MG63 (cell line): ENCODE results near the gene PALMD. TPM values are rescaled to one million over a fixed set of nuclear protein-coding genes. Genes with fewer than 3 reads are reported as not detected.

Source experiments
- DNase-seq: peaks from one replicate; pipeline ENCODE4 v3.0.0-alpha.2; 2020
- H3K27me3 ChIP-seq: fragments of 250-450 bp; sonication (Bioruptor Pico); 2 replicates; pipeline ENCODE4 v1.5.1; 2020; ENCODE audit warnings: mild to moderate bottlenecking, moderate library complexity
- H3K36me3 ChIP-seq: fragments of 250-450 bp; sonication (Bioruptor Pico); 2 replicates; pipeline ENCODE4 v1.5.1; 2020; ENCODE audit warnings: mild to moderate bottlenecking, moderate library complexity
- H3K4me3 ChIP-seq: fragments of 250-450 bp; sonication (Bioruptor Pico); 2 replicates; pipeline ENCODE4 v1.5.1; 2020; ENCODE audit warnings: mild to moderate bottlenecking, moderate library complexity
- H3K9me3 ChIP-seq: fragments of 250-450 bp; sonication (Bioruptor Pico); 2 replicates; pipeline ENCODE4 v1.5.1; 2020; ENCODE audit warnings: mild to moderate bottlenecking, moderate library complexity
- total RNA-seq: library from RNA; depleted of rRNA; stranded (reverse); fragments of >200 nt; shearing (Covaris generic); gene quantifications from 2 replicates; pipeline ENCODE4 v1.2.3, GENCODE V29; 2014; ENCODE audit warnings: low replicate concordance; rRNA removed

PALMD gene, protein sequence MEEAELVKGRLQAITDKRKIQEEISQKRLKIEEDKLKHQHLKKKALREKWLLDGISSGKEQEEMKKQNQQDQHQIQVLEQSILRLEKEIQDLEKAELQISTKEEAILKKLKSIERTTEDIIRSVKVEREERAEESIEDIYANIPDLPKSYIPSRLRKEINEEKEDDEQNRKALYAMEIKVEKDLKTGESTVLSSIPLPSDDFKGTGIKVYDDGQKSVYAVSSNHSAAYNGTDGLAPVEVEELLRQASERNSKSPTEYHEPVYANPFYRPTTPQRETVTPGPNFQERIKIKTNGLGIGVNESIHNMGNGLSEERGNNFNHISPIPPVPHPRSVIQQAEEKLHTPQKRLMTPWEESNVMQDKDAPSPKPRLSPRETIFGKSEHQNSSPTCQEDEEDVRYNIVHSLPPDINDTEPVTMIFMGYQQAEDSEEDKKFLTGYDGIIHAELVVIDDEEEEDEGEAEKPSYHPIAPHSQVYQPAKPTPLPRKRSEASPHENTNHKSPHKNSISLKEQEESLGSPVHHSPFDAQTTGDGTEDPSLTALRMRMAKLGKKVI
- 2.5 and 4.3 TPM in 2 replicates for total RNA-seq

DNA sequence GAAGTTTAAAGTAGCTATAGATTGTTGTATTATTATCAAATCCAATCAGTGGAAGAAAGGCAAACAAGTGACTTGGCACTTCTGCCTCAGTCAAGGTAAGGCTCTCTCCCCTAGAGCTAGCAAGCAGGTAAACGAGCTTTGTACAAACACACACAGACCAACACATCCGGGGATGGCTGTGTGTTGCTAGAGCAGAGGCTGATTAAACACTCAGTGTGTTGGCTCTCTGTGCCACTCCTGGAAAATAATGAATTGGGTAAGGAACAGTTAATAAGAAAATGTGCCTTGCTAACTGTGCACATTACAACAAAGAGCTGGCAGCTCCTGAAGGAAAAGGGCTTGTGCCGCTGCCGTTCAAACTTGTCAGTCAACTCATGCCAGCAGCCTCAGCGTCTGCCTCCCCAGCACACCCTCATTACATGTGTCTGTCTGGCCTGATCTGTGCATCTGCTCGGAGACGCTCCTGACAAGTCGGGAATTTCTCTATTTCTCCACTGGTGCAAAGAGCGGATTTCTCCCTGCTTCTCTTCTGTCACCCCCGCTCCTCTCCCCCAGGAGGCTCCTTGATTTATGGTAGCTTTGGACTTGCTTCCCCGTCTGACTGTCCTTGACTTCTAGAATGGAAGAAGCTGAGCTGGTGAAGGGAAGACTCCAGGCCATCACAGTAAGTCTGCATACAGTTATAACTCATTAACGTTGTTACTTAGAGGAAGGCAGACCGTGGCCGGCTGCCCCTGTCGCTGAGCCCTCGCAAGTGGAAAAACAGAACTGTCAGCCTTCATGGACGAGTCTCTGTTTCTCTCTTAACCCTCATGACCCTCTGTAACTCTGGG is at the start of gene PALMD:
Gene PALMD, plus strand, starts transcription at position 415 of the 833 bp plus-strand sequence. Its CDS starts 205 bp downstream, at position 620.
- peak; percentile 73 for DNase-seq
- H3K4me3 ChIP-seq, result peak within 1 kb of the TSS; percentile 46

DNA sequence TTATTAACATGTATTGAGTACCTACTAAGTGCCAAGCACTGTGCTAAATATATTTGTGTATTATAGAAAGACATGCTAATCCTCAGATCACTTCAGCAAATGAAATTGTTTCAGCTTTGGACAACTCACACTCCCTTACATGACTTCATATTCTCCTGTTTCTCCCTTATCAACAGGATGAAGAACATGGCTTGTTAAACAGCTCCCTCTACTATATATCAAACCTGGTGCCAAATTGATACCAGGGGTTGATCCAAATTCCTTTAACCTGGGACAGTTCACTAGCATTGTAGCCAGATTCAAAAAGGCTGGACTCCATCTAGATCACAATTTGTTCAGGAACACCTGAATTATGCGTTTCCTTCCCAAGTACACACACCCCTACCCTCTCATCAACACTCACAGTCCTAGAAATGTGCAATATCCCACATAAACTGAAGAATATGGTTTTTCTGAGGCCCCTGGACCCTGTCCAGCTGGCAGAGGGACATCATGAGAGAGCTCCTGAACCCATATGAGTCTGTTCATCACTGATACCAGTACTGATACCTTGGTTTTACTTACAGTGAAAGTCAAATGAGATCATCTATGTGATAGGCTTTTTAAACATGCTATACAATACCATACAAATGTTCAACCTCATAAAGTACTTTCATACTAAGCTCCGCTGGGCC is 47.0 kb upstream of the PALMD start:
- H3K27me3 ChIP-seq, result no peaks in the 10 kb centered on the region
- H3K4me3 ChIP-seq, result no peak overlapping the region
- no peak for DNase-seq
- H3K36me3 ChIP-seq, result no peaks in the 10 kb centered on the region
- no peaks in the 10 kb centered on the region for H3K9me3 ChIP-seq

More for the DNA sequence above, at the start of gene PALMD:
- H3K36me3 ChIP-seq, result no peaks in the 10 kb centered on the region
- H3K9me3 ChIP-seq, result no peaks in the 10 kb centered on the region
- H3K27me3 ChIP-seq, result no peaks in the 10 kb centered on the region

DNA sequence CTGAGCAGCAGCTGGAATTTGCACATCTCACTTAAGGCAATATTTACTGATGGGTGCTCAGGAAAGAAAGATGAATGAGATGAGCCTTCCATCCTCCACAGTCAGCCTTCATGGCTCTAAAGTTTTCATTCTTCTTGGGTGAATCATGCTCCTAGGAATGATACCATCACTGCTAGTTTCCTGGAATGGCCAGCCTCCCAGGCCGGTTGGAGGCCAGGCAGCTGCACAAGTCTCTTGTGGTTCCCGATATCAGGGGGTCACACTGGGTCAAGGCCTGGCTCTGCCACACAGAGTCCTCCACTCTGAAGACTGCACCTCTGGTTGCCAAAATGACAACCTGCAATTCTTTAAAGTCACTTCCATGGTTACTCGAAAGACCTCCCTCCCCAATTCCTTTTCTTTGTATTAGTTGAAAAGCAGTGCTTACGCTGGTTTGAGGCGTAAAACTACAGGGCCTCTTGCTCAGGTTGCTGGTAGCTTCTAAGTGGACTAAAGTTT is 46.2 kb upstream of the PALMD start:
- no peaks in the 10 kb centered on the region for H3K9me3 ChIP-seq
- H3K27me3 ChIP-seq, result no peaks in the 10 kb centered on the region
- no peak overlapping the region for H3K4me3 ChIP-seq
- peak; percentile 79 for DNase-seq
- no peaks in the 10 kb centered on the region for H3K36me3 ChIP-seq

DNA sequence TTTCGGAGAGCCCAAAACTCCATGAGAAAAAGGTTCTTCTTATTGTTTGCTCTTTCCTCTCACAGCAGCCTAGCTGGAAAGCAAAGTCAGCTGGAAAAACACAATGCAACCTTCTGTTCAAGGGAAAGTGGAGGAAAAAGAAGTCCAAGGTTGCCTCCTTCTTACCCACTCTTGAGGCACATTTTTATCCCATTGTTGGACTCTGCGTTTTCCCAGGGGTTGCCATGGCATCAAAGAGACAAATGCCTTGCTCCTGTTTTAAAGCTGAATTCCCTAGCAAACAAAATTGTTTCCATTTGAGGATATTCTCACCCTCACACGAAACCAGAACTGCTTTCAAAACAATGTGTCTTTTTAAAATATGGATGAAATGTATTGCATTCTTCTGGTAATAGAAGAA is 45.1 kb upstream of the PALMD start:
- no peaks in the 10 kb centered on the region for H3K36me3 ChIP-seq
- no peak overlapping the region for H3K4me3 ChIP-seq
- no peaks in the 10 kb centered on the region; the same call in 1 of the 2 replicates for H3K9me3 ChIP-seq
- H3K27me3 ChIP-seq, result no peaks in the 10 kb centered on the region
- no peak for DNase-seq

DNA sequence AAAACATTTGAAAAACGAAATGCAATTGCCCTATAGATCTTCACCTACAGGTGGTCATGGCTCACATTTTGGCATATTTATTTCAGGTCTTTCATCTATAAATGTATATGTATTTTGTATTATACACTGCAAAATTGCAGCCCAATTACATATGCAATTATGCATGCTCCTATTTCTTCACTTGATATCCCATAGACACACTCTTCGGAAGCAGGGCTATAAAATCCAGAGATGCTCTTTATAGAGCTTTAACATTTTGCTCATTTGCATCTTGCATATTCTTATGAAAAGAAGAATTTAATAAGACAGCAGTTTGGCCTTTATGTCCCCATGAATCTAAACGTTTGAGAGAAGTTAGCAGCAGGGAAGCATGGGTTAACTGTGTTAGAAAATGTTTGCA is 44.7 kb upstream of the PALMD start:
- Histone ChIP-seq H3K4me3 (no peak overlapping the region), H3K36me3 (no peaks in the 10 kb centered on the region), H3K27me3 (no peaks in the 10 kb centered on the region), H3K9me3 (no peaks in the 10 kb centered on the region; the same call in 1 of the 2 replicates)
- DNase-seq, result no peak

DNA sequence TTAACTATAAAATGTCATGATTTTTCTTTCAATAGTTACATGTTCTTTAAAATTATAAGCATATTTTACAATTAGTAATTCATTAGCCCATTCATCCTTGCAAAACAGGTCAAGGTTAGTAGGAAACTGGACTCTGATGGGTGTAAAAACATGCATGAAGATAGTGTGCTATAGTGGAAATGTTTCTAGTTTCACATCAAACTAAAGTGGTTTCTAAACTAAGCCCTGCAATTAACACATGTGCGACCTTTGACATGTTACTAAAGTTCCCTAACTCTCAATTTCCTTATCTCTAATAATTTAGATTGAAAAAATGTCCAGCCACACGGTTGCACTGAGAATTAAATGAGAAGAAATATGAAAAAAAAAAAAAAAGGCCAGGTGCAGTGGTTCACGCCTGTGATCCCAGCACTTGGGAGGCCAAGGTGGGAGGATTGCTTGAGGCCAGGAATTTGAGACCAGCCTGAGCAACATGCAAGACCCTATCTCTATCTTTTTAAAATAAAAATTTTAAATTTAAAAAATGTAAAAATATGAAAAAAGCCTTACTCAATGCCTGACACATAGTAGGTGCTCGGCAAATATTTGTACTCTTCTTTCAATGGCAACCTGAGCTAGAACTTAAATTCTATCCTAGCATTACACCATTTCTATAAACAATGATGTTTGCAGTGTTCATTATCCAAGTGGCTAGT is 44.1 kb upstream of the PALMD start:
- Histone ChIP-seq H3K4me3 (no peak overlapping the region), H3K27me3 (no peaks in the 10 kb centered on the region), H3K9me3 (no peaks in the 10 kb centered on the region; the same call in 1 of the 2 replicates), H3K36me3 (no peaks in the 10 kb centered on the region)
- no peak for DNase-seq

DNA sequence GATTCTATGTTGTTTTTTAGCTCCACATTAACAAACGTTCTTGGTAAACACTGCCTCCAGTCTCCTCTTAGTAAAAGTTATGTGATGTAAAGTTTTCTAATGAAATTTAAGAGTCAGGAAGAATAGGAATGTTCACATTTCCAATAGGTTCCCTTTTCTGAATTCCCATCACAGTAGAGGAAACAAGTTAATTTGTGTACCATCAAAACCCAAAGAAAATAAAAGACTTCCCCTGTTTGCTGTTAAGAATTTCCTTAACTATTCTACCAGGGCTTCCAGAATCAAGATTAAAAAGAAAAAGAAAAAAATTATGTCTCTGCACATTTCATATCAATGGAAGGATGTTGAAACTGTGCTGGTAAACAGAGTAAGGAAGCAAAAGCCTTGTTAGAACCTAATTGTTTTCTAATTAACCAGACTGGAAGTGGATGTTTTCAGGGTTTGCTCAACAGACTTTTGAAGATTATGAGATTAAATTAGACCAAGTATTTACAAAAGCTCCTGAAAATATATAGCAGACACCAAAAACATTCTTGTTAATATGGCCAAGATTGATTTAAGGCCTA is 43.4 kb upstream of the PALMD start:
- no peaks in the 10 kb centered on the region; the same call in 1 of the 2 replicates for H3K9me3 ChIP-seq
- no peak overlapping the region for H3K4me3 ChIP-seq
- H3K36me3 ChIP-seq, result no peaks in the 10 kb centered on the region
- H3K27me3 ChIP-seq, result no peaks in the 10 kb centered on the region
- no peak for DNase-seq

DNA sequence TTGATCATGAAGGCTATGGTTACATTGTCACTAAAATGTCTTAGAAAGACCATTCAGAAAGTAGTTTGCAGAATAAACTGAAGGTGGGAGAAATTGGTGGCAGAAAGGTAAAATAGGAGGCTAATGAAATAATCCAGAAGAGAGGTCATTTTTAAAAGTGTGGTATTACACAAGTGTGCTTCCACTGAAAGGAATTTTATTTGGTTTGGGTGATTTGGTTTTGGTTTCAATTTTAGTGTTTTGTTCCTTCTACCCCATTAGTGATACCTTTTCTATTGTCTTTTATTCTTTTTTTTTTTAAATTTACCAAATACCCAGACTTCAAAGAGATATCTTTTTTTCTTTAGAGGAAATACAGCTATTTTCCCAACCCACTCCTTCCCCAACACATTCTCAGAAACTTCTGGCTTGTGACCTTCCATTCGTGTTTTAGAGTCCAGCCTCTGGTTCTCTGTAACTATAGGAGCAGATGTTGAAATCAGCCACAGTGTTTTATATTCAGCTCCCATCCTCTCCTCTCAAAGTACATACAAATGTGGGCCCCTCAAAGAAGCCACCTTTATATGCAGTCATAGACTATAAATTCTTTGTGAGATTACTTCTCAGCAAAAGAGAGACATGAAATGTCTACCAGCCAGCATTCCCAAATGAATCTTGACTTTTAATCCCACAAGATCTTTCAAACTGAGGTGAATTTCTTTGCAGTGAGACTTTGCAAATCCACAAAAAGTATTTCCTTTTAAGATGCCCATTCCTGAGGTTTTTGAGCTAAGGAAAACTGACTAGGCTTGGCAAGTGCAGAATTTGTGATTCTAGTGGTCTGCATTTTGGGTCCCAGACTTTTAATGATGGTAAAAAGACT is 42.0 kb upstream of the PALMD start:
- peak overlapping the region; percentile 10 for H3K4me3 ChIP-seq
- no peaks in the 10 kb centered on the region for H3K27me3 ChIP-seq
- H3K36me3 ChIP-seq, result no peaks in the 10 kb centered on the region
- no peak for DNase-seq
- H3K9me3 ChIP-seq, result no peaks in the 10 kb centered on the region; the same call in 1 of the 2 replicates

DNA sequence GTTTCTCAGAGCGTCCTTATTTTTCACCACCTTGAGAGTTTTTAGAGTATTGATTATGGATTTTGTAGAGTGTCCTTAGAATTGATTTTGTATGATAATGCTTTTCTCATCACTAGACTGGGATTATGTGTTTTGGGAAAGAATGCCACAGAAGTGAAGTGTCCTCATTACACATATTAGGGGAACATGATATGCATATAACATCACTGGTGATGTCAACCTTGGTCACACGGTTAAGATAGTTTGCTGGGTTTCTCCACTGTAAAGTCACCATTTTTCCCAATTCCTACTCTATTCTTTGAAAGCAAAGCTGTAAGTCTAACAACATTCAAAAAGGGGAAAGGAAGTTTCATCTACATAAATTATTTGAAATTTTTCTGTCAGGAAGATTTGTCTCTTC is 39.6 kb upstream of the PALMD start:
- Histone ChIP-seq H3K27me3 (no peaks in the 10 kb centered on the region), H3K9me3 (no peaks in the 10 kb centered on the region; the same call in 1 of the 2 replicates), H3K36me3 (no peaks in the 10 kb centered on the region), H3K4me3 (no peak overlapping the region)
- DNase-seq, result no peak

DNA sequence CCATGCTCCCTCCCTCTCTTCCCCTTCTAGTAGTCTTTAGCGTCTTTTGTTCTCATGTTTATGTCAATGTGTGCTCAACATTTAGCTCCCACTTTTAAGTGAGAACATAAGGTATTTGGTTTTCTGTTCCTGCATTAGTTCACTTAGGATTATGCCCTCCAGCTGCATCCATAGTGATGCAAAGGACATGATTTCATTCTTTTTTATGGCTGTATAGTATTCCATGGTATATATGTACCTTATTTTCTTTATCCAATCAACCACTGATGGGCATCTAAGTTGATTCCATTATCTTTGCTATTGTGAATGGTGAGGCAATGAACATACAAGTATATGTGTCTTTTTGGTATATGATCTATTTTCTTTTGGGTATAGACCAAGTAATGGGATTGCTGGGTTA is 38.3 kb upstream of the PALMD start:
- Histone ChIP-seq H3K27me3 (no peaks in the 10 kb centered on the region), H3K36me3 (no peaks in the 10 kb centered on the region), H3K9me3 (no peaks in the 10 kb centered on the region; the same call in 1 of the 2 replicates), H3K4me3 (no peak overlapping the region)
- DNase-seq, result no peak

DNA sequence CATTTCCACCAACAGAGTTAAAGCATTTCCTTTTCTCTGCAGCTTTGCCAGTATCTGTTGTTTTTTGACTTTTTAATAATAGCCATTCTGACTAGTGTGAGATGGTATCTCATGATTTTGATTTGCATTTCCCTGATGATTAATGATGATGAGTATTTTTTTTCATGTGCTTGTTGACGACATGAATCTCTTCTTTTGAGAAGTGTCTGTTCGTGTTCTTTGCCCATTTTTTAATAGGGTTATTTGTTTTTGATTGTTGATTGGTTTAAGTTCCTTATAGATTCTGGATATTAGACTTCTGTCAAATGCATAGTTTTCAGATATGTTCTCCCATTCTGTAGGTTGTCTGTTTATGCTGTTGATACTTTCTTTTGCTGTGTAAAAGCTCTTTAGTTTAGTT is 37.9 kb upstream of the PALMD start:
- H3K27me3 ChIP-seq, result no peaks in the 10 kb centered on the region
- H3K9me3 ChIP-seq, result no peaks in the 10 kb centered on the region; the same call in 1 of the 2 replicates
- H3K4me3 ChIP-seq, result no peak overlapping the region
- no peak for DNase-seq
- H3K36me3 ChIP-seq, result no peaks in the 10 kb centered on the region

DNA sequence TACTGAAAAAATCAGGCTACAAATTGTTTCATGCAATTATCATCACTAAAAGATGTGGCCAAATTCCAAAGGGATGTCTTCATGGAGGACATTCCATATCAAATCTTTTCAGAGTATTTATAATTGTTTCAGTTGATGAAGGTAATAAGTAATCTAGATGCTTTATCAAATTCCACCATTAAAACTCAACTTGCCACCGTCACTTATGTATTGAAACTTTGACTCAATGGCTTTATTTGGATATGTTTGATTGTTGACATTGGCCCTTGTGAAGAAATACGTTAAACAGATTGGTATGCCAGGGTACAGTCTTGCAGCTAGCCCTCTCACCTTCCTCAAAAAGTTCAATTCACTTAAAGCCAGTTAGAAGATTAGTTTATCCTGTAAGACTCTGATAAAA is 32.2 kb upstream of the PALMD start:
- Histone ChIP-seq H3K36me3 (no peaks in the 10 kb centered on the region), H3K27me3 (no peaks in the 10 kb centered on the region), H3K4me3 (no peak overlapping the region), H3K9me3 (no peaks in the 10 kb centered on the region)
- DNase-seq, result no peak

DNA sequence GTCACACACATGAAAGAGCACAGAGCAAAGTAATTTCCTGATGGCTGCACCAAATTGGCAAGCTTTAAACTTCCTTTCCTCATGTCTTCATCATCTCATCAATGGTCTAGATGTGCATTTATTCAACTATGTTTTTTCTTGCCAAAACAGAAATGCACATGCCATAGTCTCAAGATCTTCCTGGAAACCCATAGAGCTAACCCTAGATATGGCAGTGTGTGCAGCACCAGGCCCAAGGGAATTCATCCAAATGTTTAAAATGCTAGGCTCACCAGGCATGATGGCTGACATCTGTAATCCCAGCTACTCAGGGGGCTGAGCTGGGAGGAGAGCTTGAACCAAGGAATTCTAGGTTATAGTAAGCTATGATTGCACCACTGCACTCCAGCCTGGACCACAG is 31.2 kb upstream of the PALMD start:
- Histone ChIP-seq H3K9me3 (no peaks in the 10 kb centered on the region), H3K27me3 (no peaks in the 10 kb centered on the region), H3K4me3 (no peak overlapping the region), H3K36me3 (no peaks in the 10 kb centered on the region)
- DNase-seq, result no peak

DNA sequence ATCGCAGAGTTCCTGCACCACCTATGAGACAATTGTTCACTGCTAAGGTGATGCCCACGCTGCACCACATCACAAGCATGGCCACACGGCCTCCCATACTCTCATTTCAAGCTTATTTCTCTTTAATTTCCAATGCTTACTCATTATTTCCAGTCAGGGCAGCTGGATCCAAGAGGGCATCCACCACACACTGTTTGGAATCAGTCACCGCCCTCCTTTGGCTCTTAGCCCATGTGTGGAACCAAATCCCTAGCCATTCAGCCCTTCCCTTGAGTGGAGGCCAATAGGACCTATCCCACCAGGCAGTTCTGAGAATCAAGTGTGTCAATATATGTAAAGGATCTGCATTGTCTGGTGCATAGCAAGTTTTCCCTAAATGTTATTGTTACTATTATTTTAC is 26.3 kb upstream of the PALMD start:
- Histone ChIP-seq H3K27me3 (no peaks in the 10 kb centered on the region), H3K9me3 (no peaks in the 10 kb centered on the region), H3K36me3 (no peaks in the 10 kb centered on the region), H3K4me3 (no peak overlapping the region)
- DNase-seq, result peak; percentile 41

DNA sequence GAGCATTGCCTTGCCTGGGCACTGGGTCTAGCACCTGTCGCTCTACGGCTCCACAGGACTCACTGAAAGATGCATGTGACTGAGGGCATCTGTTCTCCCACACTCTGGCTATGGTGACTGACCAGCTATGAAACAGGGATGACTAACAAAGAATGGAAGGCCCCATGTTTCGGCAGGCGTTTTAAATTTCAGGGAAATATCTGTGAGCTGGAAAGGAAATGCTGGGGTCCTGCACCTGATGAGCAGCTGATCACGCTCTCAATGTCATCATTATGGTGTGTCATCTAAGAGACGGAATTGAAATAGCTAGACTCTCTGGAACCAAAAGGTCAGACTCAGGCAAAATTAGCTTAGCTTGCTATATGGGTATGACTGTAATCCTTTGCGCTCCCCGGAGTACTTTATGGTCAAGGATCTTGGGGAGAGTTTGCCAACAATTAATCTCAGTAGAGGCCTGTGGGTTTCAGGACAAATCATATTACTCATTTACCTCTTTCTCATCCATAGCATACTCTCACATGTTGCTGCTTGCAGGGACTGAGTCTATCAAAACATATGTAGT is 24.5 kb upstream of the PALMD start:
- Histone ChIP-seq H3K36me3 (no peaks in the 10 kb centered on the region), H3K9me3 (no peaks in the 10 kb centered on the region), H3K4me3 (no peak overlapping the region), H3K27me3 (no peaks in the 10 kb centered on the region)
- no peak for DNase-seq
